Measurements from ENCODE around the gene CIDEA.

DNA sequence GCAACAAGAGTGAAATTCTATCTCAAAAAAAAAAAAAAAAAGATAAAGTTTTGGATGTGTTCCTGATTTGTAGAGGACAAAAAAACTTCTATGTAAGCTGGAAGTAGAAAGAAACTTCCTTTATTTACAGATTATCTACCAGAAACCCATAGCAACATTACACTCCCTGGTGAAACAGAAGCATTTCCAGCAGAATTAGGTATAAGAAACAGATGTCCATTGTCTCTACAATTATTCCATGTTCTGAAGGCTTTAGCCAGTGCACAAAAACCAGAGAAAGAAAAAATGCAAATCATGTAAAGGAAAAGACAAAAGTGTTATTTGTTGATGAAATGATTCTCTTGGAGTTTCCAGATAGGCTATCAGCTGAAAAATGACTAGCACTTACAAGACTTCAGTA, 58.8 kb downstream of the CIDEA start:
- TF ChIP-seq, protein P1, sequence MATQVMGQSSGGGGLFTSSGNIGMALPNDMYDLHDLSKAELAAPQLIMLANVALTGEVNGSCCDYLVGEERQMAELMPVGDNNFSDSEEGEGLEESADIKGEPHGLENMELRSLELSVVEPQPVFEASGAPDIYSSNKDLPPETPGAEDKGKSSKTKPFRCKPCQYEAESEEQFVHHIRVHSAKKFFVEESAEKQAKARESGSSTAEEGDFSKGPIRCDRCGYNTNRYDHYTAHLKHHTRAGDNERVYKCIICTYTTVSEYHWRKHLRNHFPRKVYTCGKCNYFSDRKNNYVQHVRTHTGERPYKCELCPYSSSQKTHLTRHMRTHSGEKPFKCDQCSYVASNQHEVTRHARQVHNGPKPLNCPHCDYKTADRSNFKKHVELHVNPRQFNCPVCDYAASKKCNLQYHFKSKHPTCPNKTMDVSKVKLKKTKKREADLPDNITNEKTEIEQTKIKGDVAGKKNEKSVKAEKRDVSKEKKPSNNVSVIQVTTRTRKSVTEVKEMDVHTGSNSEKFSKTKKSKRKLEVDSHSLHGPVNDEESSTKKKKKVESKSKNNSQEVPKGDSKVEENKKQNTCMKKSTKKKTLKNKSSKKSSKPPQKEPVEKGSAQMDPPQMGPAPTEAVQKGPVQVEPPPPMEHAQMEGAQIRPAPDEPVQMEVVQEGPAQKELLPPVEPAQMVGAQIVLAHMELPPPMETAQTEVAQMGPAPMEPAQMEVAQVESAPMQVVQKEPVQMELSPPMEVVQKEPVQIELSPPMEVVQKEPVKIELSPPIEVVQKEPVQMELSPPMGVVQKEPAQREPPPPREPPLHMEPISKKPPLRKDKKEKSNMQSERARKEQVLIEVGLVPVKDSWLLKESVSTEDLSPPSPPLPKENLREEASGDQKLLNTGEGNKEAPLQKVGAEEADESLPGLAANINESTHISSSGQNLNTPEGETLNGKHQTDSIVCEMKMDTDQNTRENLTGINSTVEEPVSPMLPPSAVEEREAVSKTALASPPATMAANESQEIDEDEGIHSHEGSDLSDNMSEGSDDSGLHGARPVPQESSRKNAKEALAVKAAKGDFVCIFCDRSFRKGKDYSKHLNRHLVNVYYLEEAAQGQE (IDR thresholded peaks at IDR 0.05; ENCODE audit: low read depth): no peak
- TF ChIP-seq EP300 (IDR thresholded peaks at IDR 0.05; ENCODE audit: borderline replicate concordance) (no peak), CREB1 (IDR thresholded peaks at IDR 0.05; ENCODE audit: low read depth) (no peak), NFIC (IDR thresholded peaks at IDR 0.05) (no peak), TAF1 (IDR thresholded peaks at IDR 0.05; ENCODE audit: low read depth) (no peak), YY1 (IDR thresholded peaks at IDR 0.05; ENCODE audit: low read depth) (no peak), FOXM1 (IDR thresholded peaks at IDR 0.05; ENCODE audit: borderline replicate concordance, low read depth) (no peak), RAD21 (IDR thresholded peaks at IDR 0.05; ENCODE audit: low read depth) (no peak)
- TF ChIP-seq, protein P2, sequence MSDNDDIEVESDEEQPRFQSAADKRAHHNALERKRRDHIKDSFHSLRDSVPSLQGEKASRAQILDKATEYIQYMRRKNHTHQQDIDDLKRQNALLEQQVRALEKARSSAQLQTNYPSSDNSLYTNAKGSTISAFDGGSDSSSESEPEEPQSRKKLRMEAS (IDR thresholded peaks at IDR 0.05): no peak
- TF ChIP-seq, protein P3, sequence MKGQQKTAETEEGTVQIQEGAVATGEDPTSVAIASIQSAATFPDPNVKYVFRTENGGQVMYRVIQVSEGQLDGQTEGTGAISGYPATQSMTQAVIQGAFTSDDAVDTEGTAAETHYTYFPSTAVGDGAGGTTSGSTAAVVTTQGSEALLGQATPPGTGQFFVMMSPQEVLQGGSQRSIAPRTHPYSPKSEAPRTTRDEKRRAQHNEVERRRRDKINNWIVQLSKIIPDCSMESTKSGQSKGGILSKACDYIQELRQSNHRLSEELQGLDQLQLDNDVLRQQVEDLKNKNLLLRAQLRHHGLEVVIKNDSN (IDR thresholded peaks at IDR 0.05): no peak
